Cerebellar cortex (tissue), 1 donor: ENCODE results near the gene ST3GAL5.
"Not testable (repeated sequence)": the region's sequence is repeated elsewhere in the genome, so short reads cannot be mapped to it uniquely, and the experiment has no call there.

Source experiments
- DNase-seq: peaks from one replicate; pipeline ENCODE4 v3.0.0-alpha.2; 2015; ENCODE audit warnings: low spot score

The ST3GAL5 gene

DNA sequence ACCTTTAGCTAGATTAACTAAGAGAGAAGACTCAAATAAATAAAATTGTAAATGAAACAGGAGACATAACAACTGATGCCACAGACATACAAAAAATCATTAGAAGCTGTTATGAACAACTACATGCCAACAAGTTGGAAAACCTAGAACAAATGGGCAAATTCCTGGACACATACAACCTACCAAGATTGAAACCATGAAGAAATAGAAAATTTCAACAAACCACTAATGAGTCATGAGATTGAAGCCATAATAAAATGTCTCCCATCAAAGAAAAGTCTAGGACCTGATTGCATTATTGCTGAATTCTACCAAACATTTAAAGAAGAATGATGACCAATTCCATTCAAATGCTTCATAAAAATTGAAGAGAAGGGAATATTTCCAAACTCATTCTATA is 54.3 kb downstream of the ST3GAL5 start:
- DNase-seq = no peak

DNA sequence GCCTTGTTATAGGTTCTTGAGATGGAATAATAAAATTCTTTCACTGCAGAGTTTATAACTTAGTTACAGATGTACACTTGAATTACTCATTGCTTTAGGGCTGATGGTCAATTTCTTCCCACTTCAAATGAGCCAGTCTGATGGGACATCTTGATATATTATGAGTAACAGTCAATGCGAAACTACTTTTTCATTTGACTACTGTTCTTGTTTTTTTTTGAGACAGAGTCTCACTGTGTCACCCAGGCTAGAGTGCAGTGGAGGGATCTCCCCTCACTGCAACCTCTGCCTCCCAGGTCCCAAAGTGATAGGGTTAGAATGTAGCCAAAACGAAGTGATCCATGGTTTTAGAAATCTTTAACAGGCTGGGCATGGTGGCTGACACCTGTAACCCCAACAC is 57.1 kb downstream of the ST3GAL5 start:
- no peak for DNase-seq

DNA sequence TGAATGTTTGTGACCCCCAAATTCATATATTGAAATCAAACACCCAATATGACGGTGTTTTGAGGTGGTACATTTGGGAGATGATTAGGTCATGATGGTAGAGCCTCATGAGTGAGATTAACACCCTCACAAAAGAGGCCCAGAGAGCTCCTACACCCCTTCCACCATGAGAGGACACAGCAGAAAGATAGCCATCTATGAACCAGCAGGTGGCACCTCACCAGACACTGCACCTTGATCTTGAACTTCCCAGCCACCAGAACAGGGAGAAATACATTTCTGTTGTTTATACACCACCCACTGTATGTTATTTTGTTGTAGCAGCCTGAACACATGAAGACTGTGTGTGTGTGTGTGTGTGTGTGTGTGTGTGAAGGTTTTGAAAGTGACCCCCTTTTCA is 58.1 kb downstream of the ST3GAL5 start:
- no peak for DNase-seq

DNA sequence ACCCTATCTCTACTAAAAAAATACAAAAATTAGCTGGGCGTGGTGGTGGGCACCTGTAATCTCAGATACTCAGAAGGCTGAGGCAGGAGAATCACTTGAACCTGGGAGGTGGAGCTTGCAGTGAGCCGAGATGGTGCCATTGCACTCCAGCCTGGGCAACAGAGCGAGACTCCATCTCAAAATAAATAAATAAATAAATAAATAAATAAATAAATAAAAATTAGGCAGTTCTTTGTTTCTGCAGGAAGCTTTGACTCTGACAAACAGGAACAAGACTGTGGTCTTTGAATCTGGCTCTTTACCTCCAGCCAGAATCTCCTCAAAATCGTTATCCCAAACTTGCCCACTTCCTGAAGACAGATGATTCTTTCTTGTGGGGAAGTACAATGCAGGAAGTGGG is 59.4 kb downstream of the ST3GAL5 start:
- DNase-seq = not testable (repeated sequence)

DNA sequence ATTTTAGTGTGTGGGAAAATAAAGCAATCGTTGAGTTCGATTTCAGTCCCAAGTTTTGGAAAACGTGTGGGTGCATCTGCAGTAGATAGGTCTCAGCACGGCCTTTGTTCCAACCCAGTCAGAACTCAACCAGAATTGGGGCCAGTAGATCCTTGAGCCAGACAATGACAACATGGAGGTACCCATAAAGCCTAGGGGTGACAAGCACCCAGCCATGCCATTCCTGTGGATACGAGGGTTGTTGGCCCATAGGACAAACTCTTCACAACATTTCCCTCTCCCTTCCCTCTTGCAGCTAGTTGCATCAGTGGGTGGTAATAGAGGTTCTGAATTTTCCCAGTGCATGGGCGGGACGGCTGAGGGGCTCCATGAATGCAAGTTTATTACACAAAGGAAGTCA is 60.1 kb downstream of the ST3GAL5 start:
- no peak for DNase-seq

DNA sequence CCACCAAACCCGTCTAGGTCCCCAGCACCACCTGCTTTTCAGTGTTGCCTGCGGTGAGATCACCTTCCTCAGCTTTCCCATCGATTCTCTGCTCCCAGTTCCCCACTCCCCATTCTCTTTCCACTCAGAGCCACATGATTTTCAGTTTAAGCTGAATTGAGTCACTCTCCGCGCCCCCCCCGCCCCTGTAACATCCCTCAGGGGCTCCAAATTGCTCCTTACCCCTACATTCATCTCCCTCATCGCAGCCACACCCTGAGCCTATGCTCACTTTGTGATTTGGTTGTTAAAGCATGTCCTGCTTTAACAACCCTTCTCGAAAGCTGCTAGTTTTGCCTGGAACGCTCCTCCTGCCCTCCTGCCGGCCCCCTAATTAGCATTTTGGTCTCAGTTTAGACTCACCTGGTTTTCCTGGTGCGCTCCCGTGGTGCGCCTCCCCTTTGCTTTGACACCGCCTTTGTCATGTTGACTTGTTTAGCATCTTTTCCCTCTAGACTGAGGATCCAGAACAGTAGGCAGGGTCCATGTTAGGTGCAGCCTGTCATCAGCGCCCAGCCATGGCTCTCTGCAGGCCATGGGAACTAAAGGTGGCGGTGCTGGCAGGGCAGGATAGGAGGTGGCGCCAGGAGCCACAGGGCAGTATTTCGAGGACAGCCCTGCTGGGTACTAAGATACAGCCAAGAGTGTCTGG is 60.8 kb downstream of the ST3GAL5 start:
- DNase-seq = no peak

DNA sequence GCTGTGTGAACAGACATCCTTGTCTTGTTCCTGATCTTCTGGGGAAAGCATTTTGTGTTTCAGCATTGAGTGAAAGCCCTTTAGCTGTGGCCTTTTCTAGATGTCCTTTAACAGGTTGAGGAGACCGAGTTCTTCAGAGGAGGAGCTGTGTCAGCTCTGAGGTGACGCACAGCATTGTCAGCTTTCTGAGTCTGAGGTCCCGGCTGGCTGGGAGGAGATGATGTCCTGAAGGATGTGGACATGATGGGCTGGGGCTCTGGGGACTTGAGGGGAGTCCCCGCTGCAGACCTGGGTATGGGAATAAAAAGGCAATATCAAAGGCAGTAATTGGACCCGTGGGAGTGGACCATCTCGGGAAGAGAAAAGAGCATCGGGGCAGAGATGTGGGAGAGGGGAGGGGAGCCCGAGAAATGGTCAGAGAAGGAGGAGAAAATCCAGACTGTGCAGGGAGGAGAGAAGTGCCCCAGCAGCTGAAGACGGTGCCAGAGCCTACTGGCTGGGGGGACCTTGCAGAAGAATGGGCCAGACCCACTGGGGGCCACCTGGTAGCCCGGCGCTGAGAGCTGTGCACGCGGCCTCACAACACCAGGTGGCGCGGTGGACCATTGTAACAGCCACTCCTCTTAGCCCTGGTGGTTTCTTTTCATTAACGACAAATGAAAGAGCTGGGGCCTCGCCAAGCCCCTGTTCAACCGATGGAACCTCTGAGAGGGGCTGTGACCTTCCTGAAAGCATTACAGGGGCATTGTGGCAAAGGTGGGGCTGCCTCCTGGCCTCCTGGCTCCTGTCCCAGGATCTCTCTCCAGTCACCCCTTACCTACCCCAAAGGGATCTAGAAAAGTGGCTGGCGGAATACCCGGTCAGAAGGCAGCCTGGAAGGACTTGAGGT is 61.6 kb downstream of the ST3GAL5 start:
- DNase-seq = peak; percentile 79

DNA sequence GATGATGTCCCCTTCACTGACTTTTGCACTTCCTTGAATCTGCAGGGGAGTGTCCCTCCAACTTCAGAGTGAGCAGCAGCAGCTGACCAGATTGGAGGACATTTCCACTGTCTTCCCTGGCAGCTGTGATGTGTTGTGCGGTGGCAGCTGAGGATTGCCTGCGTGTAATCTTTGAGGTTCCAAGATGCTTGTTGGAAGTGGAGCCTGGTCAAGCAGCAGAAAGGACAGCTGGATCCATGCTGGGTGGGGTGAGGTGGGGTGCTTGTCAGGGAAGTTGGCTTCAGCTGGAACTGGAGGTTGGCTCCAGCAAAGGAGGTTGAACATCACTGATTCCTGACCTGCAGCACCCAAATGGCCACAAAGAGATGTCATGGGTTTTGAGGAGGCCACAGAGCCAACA is 64.8 kb downstream of the ST3GAL5 start:
- DNase-seq = no peak

DNA sequence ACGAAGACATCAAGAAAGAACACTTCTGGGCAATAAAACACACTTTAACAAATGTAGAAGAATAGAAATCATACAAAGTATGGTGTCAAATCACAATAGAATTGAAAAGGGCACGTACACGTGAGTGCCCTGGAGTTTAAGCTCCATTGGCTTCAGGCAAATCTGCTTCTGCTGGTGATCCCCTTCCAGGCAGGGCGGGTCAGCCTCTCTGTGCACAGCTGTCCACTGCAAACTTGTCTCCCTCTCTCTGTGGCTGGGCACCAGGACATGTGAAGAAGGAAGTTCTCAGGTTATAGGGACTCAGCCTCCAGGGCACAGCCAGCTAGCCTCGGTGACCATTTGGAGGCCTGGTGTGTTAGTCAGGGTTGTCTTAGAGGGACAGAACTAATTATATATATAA is 66.0 kb downstream of the ST3GAL5 start:
- no peak for DNase-seq

DNA sequence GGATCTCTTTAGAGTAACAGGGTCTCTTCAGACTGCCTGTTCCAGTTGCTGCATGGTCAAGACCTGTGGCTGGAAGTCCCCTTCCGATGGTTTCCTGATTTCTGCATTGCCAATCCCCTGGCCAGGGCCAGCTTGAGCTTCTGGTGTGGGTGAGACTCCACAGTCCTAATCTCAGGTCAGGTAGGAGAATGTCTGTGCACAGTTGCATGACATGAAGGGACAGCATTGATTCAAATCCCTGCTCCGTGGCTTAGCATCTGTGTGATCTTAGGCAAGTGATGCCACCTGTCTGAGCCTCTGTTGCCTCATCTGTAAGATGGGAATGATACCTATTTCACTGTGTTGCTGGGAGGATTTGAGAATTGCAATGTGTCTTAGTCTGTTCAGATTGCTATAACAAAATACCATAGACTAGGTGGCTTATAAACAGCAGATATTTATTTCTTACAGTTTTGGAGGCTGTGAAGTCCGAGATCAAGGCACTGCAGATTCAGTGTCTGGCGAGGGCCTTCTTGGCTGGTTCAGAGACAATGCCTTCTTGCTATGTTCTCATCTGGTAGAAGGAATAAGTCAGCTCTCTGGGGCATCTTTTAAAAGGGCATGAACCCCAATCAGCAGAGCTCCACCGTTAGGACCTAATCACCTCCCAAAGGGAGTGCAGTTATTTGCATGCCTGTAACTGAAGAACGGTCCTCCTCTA is 68.8 kb downstream of the ST3GAL5 start:
- no peak for DNase-seq

DNA sequence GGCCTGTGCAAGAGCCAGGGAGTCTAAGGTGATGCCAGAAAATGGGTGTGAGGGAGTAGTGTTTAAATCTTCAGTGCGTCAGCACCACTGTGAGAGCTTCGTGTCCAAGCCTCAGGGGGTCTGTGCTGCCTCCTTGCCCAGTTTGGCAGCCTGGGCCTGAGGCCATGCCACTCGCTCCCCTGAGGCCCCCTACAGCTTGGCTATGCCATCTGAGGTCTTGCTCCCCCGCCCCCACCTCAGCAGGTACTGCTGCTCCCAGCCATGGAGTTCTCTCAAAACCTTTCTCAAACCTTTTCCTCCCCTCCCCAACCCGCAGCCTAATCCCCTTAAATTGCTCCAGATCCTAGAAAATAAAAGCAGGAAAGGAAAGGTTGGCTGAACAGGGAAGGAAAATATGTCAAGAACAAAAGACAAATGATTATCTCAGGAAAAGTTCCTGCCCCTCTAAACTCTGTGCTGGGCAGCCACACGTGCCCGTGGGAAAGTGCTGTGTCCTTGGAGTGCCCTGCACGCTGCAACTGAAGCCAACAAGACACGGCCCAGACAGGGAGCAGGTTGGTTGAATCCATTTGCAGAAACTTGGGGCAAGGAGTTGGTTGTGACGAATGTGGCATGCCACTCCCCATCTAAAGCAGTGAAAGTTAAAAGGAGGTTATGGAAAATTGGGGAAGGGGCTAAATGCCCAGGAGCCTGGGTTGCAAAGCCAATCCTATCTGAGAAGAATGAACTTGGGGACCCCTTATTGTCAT is 73.8 kb downstream of the ST3GAL5 start:
- DNase-seq = no peak

DNA sequence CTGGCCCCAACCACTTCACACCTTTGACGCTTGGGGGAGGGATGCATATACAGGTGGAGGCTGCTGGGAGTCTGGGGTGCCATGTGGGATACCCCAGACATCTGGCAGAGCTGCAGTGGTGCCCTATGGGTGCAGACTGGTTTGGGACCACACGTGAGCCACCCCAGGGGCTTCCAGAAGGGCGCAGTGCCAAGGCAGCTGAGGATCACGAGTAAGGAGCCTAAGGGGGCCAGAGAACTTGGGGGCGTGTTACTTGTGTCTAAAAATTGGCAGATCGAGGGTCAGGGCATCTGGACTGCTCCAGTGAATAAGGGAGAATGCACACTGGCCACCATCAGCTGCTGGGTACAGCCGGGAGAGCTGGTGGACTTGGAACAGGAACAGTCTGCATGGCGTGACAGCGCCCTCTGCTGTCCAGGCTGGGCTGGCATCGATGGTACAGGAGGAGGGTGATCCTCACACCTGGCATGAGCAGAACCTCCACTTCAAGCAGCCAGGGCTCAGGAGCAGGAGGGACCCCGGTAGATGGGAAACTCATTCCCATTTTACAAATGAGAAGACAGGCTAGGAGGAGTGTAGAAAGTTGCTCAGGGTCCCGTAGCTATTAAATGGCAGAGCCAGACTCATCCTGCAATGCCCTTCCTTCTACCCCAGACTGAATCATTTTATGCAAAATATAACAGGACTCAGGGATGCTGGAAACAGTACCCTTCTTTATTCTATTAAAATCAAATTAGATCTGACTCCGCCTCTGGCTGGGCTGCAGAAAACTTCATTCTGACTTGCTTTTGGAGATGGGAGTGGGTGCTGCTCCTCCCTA is 74.6 kb downstream of the ST3GAL5 start:
- peak; percentile 92 for DNase-seq

DNA sequence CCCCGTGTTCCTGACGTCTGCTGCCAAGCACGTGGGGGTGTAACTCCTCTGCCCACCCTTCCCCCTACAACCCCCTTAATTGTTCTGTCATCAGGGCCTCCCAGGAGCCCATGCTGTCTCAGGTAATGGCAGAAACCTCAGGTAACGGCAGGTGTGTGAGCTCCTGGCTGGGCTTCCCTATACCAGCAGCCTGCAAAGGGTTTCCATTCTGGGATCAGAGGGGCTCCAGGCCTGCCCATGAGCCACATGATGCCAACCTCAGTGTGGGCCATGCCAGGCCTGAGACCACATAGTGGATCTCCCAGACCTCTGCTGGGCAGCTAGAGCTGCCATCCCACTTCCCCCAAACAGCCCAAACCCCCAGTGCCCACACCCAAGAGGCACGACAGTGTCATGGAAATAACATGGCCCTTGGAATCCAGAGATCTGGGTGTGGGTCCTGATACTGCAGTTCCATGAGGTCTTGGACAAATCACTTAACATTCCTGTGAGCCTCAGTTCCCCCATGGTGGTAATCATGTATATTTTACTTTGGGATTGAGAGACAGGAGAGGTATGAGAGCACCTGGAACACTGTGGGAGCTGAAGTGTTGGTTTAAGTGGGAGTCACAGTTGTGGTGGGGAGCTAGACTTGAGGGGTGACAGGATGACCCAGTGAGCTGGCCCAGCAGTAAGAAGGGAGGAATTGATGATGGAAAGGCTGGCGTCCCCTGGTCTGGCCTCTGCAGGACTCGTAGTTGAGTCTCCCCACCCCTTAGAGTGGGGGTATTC is 75.4 kb downstream of the ST3GAL5 start:
- no peak for DNase-seq

DNA sequence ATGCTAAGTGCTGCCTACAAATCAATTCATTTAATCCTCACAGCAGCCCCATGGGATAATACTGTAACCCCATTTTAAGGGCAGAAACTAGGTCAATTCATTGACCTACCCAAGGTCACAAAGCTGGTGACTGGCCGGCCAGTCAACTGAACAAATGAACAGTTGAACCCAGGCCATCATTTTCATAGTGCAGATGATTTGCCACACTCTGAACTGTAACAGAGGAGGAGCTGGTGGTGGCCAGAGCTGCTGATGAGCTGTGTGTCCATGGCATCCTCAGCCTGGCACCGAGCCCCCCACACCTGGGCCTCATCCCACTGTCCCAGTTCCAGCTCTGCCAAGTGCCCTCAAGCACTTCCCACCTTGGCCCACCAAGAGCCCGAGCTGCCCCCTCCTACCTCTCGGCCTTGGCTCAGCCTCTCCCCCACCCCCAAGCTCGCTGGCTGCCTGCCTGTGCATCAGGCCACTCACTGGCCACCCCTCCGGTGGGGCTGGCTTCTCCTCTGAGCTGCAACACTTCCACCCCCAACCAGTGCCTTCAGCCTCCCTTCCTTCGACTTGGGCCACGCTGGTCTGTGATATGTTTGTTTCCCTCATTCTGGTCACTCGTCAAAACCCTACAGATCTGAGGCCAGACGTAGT is 76.6 kb downstream of the ST3GAL5 start:
- no peak for DNase-seq

DNA sequence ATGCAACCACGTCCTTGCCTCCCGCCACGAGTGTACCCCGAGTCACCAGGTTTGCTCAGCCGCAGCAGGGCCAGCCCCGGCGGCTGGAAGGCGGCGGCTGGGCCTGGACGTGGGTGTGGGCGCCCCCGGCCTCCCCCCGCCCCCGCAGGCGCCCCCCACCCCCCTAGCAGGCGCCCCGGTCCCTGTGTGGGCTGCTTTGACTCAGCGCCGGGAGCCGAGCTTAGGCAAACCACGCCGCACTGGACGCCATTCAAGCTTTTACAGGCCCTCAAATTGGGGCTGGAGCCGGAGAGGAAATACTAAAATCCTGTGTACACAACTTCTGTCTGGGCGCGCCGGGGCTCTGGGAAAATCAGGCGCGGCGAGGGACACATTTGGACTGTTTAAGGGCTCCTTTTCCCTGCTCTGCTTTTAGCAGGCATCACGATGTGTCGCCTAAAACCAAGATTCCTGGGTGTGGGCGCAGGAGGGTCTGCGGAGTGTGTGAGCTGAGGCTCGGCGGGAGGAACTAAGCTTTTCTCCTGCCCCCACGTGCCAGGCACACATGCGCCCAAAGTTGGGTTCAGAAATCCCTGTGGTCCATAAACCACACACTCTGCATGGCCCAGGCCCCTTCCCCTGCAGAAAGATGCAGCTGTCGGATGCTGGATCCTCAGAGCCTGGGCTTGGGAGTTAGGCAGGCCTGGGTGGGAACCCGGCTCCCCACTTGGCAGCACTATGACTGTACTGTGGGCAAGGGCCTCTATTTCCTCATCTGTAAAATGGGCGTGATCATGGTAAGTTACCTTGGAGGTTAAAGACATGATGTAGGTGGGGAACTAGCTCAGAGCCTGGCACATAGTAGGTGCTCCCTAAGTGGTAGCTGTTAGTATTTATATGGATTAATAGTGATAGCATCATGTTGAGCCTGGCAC is 77.4 kb downstream of the ST3GAL5 start:
- no peak for DNase-seq

DNA sequence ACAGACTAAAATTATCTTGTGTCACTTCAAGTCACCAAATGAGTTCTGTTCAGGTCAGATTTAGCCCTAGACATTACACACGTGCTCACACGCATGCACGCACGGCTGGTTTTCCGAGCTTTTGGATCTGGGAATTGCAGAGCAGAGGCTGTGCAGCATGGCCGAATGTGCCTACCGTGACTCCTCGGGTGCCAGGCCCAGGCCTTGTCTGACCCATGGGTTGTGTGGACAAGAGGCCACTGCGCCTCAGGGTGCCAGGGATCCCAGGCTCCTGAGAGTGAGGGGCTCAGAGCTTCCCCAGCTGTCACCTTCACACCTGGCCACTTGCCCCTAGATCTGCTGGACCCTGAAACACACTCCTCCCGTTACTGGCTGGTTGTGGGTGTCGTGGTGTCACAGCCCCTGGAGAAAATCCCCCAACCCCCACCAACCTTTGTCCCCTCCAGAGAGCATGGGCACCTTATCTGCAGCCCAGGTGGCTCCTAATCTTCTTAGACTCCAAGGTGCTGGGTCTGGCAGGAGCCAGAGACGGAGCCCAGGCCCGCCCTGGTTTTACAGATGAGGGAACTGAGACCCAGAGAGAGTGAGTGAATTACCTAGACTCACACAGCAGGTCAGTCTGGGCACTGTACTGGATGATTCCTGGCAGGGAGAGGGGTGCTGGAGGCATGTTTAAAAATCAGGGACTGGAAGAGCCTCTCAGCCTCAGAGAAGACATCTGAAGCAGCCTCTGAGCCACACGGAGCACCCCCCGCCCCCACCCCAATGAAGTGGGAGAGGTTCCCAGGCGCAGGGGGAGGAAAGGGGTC is 78.2 kb downstream of the ST3GAL5 start:
- no peak for DNase-seq

DNA sequence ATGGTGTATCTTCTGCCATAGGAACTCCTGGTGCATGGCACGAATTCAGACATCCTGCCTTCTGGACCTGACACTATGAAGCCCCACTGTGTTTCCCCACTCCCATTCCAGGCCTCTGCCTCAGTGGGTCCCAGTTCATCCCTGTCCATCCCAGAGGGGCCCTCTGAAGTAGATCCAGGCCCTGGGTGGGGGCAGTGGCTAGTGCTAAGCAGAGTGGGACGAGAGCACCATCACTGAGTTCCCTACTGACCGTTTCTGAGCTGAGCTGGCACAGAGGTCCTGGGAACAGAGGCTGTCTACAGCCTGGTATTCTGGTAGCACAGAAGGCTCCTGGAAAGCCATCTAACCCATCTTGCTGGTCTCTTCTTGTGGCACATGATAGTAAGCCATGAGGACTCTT is 81.0 kb downstream of the ST3GAL5 start:
- no peak for DNase-seq
